GM21786 (cell line): ENCODE results near the gene SLC6A20.

ENCODE experiments used
- ATAC-seq: cut with Tn5 transposase; IDR thresholded peaks from one replicate; pipeline ENCODE4 v1.9.1; 2021; ENCODE audit not compliant: unreplicated experiment

SLC6A20 gene

DNA sequence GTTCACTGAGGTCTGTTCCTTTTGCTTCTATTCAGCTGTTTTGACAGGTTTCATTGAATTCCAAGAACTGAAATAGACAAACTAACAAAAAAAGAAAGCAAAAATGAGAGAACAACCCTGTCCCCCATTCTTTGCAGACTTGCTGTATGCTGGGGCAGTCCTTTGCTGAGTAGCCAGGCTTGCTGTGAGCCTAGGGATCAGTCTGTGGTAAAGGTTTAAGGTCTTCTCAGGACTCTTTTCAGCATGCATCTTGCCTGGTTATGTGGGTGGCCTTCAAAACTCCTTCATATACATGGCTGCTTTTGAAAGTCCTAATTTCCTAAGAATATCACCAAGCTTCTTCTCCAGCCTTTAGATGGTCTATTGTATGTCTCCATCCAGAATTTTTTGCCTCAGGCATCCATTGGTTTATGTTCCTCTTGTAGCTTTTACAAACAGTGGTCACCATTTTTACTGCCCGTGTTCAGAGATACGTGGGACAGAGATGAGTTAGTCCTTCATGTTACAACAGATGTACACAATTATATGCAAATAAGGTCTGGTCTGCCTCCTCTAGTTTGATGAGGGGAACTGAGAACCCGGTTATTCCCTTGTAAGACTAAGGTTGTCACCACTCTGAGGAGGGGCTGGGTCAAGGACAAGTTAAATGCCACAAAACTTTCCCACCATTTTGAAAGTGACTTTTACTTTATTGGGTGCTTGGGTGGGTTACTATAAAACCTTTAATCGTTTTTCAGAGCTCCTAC is 65.8 kb downstream of the SLC6A20 start:
- no peak for ATAC-seq

GRCh38 chr3:45729614-45730013 is 66.7 kb downstream of the SLC6A20 start:
- no peak for ATAC-seq

- no peak for ATAC-seq
These were observed 71.4 kb downstream of the SLC6A20 start for GRCh38 chr3:45724911-45725310.

DNA sequence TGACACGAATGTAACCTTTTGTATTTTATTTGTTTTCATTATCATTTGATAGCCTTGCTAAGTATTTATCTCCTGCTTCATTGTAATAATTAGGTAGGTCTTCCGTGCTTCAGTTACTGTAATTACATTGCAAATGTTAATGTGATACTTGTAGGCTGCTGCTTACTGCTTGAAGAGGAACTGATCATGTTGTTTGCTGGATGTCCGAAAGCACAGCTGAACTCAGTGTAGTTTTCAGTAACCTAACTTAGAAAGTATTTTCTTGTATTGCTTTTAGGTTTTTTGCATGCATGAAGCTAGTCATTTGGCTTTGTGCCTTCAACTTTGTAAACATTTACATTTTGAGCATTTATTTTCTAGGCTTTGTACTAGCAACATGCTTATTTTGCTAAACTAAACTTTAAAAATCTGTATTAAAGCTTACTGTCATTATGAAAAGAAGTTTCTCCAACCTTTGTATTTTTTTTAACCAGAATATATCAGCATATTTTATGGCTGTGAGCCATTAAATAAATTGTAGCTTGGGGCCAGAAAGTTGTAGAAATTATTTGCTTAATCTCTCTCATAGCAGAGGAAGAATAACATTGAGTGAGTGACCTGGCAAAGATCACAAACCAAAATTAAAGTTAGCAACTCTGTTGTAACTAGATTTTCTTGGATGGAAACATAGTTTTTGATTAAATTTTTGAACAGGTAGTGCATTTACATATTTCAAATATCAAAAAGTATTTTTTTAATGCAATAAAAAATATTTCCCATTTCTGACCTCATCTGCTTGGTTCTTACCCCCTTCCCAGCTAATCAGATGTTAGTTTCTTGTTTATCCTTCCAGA is 76.5 kb downstream of the SLC6A20 start:
- ATAC-seq = no peak

DNA sequence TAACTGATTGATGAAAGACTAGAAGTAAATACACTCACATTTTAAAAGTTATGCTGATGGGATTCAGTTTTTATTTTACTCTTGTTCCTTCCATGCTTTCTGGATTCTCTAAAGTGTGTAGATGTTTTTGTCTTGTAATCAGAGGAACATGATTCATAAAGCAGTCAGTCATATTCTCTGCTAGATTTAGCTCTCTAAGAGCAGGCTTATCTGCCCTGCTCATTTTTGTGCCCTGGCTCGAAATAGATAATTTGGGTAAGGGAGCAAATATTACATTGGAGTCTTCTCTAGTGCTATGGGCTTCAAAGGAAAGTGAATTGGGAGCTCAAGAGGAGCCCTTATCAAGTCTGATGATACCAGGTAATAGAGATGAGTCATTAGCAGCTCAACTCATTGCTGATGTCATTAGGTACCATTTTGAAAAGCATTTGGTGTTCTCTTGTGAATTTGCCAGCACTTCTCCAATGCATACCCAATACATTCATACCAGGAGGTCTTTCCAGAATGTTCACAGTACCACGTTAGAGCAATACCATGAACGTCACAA is 79.5 kb downstream of the SLC6A20 start:
- ATAC-seq = no peak

- no peak for ATAC-seq
These were observed 80.4 kb downstream of the SLC6A20 start for GRCh38 chr3:45715945-45716344.

DNA sequence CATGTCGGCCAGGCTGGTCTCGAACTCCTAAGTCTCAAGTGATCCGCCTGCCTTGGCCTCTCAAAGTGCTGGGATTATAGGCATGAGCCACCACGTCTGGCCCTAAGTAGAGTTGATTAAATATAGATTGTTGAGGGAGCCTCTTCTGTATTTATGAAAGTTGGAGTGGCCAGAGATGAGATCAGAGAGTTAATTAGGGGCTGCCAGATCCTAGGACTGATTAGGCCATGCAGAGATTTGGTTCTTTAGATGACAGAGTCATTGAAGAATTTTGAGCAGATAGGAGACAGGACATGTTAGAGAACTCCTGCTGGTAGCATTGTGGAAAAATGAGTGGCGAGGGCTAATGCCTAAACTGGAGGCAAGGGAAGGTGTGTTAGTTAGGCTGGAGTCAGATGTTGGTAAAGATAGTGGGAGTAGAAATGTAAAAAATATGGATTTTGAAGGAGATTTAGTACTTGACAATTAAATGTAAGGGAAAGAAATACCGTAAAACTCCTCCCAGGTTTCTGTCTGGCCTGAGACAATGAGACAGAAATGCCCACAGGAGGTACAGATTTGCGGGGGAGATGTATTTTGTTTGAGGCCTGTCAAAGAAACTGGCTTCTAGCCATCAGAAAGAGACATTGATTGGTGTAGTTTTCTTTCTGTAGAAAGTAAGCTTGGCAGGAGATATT is 83.8 kb downstream of the SLC6A20 start:
- ATAC-seq = no peak

- ATAC-seq = no peak
These were observed 84.4 kb downstream of the SLC6A20 start for GRCh38 chr3:45711931-45712330.

- ATAC-seq = no peak
These were observed 90.2 kb downstream of the SLC6A20 start for GRCh38 chr3:45705839-45706808.
